Panc1 (cell line): ENCODE results near the gene IRX5.

Experiments used
- CTCF ChIP-seq: fragments of 450-650 bp; IDR thresholded peaks from 2 replicates; pipeline ENCODE4 v1.5.1; 2017; ENCODE audit warnings: mild to moderate bottlenecking
- POLR2AphosphoS5 ChIP-seq: IDR thresholded peaks from 2 replicates; pipeline ENCODE4 v1.6.1; 2012; ENCODE audit warnings: mild to moderate bottlenecking, low read depth, low read length, moderate library complexity
- TCF7L2 ChIP-seq: IDR thresholded peaks from 2 replicates; pipeline ENCODE4 v1.6.1; 2011; ENCODE audit warnings: mild to moderate bottlenecking, low read depth, low read length, inconsistent platforms
- TF ChIP-seq, protein P1 (sequence below), 2 experiments: IDR thresholded peaks; 2 replicates each; pipeline ENCODE4 v1.6.1; 2011 to 2012; ENCODE audit warnings: low read depth in 2 of 2, control low read depth in 1 of 2, low read length in 1 of 2, mild to moderate bottlenecking in 1 of 2, moderate library complexity in 1 of 2; ENCODE audit not compliant: insufficient read depth in 1 of 2

DNA sequence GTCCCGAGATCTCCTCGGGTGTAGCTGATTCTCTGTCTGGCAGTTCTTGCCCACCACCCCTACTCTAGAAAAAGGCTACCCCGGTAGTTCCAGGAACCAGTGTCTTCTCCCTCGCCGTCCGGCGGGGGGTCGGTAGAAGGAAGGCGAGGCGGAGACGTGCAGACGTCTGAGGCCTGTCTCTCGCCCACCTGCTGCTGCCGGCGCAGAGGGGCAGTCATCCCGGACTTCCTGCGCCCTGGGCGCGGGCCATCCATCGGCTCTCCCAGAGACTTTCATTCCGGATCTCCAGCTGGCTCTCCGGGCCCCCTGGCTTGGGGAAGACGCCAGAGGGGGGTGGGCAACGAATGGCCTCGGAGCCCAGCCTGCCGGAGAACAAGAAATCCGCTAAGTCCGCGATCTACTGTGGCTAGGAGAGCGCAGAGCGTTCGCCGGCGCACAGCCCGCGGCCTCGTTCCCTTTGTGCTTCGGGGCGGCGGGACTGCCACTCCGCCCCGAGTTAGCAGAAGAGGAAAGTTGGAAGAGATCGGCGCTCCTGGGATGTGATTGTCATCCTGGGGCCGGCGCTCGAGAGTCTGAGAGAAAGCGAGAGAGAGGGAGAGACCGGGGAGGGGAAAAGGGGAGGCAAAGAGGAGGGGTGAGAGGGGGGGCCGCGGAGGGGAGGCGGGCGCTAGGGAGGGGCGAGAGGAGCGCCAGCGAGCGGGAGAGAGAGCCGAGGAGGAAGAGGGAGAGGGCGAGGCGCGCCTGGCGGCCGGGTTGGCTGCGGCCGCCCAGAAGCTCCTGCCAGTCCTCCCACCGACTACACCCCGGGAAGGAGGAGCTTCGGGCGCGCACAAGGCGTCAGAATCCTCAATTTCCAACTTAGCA lies at the start of gene IRX5:
- TF ChIP-seq CTCF (peak; percentile 15), TCF7L2 (no peak), POLR2AphosphoS5 (peak; percentile 14; the same call in 1 of the 2 replicates)
- TF ChIP-seq, protein P1, sequence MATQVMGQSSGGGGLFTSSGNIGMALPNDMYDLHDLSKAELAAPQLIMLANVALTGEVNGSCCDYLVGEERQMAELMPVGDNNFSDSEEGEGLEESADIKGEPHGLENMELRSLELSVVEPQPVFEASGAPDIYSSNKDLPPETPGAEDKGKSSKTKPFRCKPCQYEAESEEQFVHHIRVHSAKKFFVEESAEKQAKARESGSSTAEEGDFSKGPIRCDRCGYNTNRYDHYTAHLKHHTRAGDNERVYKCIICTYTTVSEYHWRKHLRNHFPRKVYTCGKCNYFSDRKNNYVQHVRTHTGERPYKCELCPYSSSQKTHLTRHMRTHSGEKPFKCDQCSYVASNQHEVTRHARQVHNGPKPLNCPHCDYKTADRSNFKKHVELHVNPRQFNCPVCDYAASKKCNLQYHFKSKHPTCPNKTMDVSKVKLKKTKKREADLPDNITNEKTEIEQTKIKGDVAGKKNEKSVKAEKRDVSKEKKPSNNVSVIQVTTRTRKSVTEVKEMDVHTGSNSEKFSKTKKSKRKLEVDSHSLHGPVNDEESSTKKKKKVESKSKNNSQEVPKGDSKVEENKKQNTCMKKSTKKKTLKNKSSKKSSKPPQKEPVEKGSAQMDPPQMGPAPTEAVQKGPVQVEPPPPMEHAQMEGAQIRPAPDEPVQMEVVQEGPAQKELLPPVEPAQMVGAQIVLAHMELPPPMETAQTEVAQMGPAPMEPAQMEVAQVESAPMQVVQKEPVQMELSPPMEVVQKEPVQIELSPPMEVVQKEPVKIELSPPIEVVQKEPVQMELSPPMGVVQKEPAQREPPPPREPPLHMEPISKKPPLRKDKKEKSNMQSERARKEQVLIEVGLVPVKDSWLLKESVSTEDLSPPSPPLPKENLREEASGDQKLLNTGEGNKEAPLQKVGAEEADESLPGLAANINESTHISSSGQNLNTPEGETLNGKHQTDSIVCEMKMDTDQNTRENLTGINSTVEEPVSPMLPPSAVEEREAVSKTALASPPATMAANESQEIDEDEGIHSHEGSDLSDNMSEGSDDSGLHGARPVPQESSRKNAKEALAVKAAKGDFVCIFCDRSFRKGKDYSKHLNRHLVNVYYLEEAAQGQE (IDR thresholded peaks at IDR 0.05; ENCODE audit: insufficient read depth in 1 of 2, low read depth in 2 of 2, low read length in 1 of 2), result no peak
